Parathyroid adenoma (tissue), 2 donors: ENCODE measurements around the gene WSB1.

ENCODE experiments used
- H2AFZ ChIP-seq: fragments of 300-600 bp; sonication (generic); one replicate; pipeline ENCODE4 v1.7.0; 2017; ENCODE audit warnings: antibody characterized with exemption, mild to moderate bottlenecking
- H3K27ac ChIP-seq: fragments of 300-600 bp; sonication (generic); one replicate; pipeline ENCODE4 v1.7.0; 2017
- H3K27me3 ChIP-seq: fragments of 300-600 bp; sonication (generic); one replicate; pipeline ENCODE4 v1.7.0; 2017; ENCODE audit warnings: low read length; ENCODE audit not compliant: control insufficient read depth, insufficient read depth
- H3K36me3 ChIP-seq: fragments of 300-600 bp; sonication (generic); one replicate; pipeline ENCODE4 v1.7.0; 2017; ENCODE audit warnings: low read length; ENCODE audit not compliant: control insufficient read depth, insufficient read depth
- H3K4me1 ChIP-seq: fragments of 300-600 bp; sonication (generic); one replicate; pipeline ENCODE4 v1.7.0; 2017; ENCODE audit warnings: control low read depth
- H3K4me2 ChIP-seq: fragments of 300-600 bp; sonication (generic); one replicate; pipeline ENCODE4 v1.7.0; 2017; ENCODE audit warnings: low read length
- H3K4me3 ChIP-seq: fragments of 300-600 bp; sonication (generic); one replicate; pipeline ENCODE4 v1.7.0; 2017; ENCODE audit warnings: low read depth, low read length
- H3K79me2 ChIP-seq: fragments of 300-600 bp; sonication (generic); one replicate; pipeline ENCODE4 v1.7.0; 2017; ENCODE audit warnings: control low read depth
- H3K9ac ChIP-seq: fragments of 300-600 bp; sonication (generic); one replicate; pipeline ENCODE4 v1.7.0; 2017; ENCODE audit warnings: mild to moderate bottlenecking
- H3K9me3 ChIP-seq: fragments of 300-600 bp; sonication (generic); one replicate; pipeline ENCODE4 v1.7.0; 2017; ENCODE audit warnings: low read length; ENCODE audit not compliant: control insufficient read depth
- TF ChIP-seq, protein P1 (sequence below): fragments of 300-600 bp; sonication (generic); IDR thresholded peaks from one replicate; pipeline ENCODE4 v1.7.0; 2017; ENCODE audit warnings: antibody characterized with exemption, mild to moderate bottlenecking
- donor health status: primary hyperparathyroidism.

WSB1 gene

GRCh38 chr17:27280527-27280926 lies 13.4 kb upstream of the WSB1 start:
- Histone ChIP-seq H3K4me1 (peaks cover 3% of the 10 kb centered on the region), H2AFZ (no peak overlapping the region), H3K9ac (no peak overlapping the region), H3K27me3 (no peaks in the 10 kb centered on the region), H3K9me3 (no peaks in the 10 kb centered on the region), H3K27ac (no peak overlapping the region), H3K79me2 (no peaks in the 10 kb centered on the region), H3K4me3 (no peak overlapping the region), H3K4me2 (no peak overlapping the region), H3K36me3 (no peaks in the 10 kb centered on the region)
- TF ChIP-seq, protein P1, sequence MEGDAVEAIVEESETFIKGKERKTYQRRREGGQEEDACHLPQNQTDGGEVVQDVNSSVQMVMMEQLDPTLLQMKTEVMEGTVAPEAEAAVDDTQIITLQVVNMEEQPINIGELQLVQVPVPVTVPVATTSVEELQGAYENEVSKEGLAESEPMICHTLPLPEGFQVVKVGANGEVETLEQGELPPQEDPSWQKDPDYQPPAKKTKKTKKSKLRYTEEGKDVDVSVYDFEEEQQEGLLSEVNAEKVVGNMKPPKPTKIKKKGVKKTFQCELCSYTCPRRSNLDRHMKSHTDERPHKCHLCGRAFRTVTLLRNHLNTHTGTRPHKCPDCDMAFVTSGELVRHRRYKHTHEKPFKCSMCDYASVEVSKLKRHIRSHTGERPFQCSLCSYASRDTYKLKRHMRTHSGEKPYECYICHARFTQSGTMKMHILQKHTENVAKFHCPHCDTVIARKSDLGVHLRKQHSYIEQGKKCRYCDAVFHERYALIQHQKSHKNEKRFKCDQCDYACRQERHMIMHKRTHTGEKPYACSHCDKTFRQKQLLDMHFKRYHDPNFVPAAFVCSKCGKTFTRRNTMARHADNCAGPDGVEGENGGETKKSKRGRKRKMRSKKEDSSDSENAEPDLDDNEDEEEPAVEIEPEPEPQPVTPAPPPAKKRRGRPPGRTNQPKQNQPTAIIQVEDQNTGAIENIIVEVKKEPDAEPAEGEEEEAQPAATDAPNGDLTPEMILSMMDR: no peak

- H3K4me1 ChIP-seq: peaks cover 3% of the 10 kb centered on the region
- H2AFZ ChIP-seq: peak overlapping the region; percentile 30
- no peak overlapping the region for H3K4me3 ChIP-seq
- no peaks in the 10 kb centered on the region for H3K79me2 ChIP-seq
- TF ChIP-seq, protein P1: no peak
- H3K9me3 ChIP-seq: no peaks in the 10 kb centered on the region
- H3K9ac ChIP-seq: no peak overlapping the region
- no peaks in the 10 kb centered on the region for H3K27me3 ChIP-seq
- no peaks in the 10 kb centered on the region for H3K36me3 ChIP-seq
- no peak overlapping the region for H3K27ac ChIP-seq
- no peak overlapping the region for H3K4me2 ChIP-seq
Measured at GRCh38 chr17:27281438-27281837, 12.5 kb upstream of the WSB1 start.

DNA sequence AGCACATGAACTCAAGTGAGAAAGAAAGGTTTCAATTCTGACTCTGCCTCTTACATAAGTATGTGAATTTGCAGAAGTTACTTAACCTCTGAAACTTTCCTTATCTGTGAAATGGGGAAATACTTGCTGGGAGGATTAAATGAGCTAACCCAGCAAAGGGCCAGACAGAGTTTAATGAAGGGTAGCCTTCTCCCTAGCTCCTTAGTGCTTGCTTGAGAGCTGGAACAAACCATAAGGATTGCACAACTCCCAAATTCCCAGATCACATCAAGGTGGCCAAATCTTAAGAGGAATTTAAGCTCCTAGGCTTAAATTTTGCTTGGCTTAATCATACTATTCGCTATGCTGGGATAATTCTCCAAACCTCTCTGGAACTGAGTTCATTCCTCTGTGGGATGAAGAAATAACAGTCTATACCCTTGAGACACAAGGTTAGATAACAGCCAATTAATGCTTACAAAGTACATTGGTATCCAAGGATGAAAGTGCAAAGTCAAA lies 11.8 kb upstream of the WSB1 start:
- Histone ChIP-seq H3K4me1 (peaks cover 3% of the 10 kb centered on the region), H3K79me2 (no peaks in the 10 kb centered on the region), H3K4me3 (no peak overlapping the region), H3K9me3 (no peaks in the 10 kb centered on the region), H3K9ac (no peak overlapping the region), H3K27ac (no peak overlapping the region), H2AFZ (no peak overlapping the region), H3K4me2 (no peak overlapping the region), H3K36me3 (no peaks in the 10 kb centered on the region), H3K27me3 (no peaks in the 10 kb centered on the region)
- TF ChIP-seq, protein P1: no peak

DNA sequence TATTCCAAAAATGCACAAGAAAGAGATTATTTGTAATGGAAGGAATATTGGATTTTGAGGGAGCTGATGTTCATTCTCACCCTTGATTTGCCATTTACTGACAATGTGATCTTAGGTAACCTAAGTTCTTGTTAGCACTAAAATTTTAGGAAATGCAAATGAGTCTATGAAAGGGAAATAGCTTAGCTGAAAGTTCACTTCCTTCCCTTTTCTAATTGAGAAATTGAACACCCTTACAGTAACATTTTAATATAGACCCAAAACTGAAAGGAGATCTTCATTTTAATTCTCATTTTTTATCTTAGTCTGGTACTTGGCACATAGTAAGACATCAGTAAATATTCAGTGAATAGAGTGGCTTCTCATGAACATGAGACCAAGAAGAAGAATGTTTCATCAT lies 10.9 kb upstream of the WSB1 start:
- Histone ChIP-seq H3K27me3 (no peaks in the 10 kb centered on the region), H3K36me3 (no peaks in the 10 kb centered on the region)

GRCh38 chr17:27283751-27284150 lies 10.2 kb upstream of the WSB1 start:
- no peak overlapping the region for H2AFZ ChIP-seq
- H3K27me3 ChIP-seq: no peaks in the 10 kb centered on the region
- H3K79me2 ChIP-seq: no peaks in the 10 kb centered on the region
- no peaks in the 10 kb centered on the region for H3K9me3 ChIP-seq
- TF ChIP-seq, protein P1: no peak
- no peak overlapping the region for H3K4me3 ChIP-seq
- no peaks in the 10 kb centered on the region for H3K36me3 ChIP-seq
- H3K27ac ChIP-seq: no peak overlapping the region
- H3K9ac ChIP-seq: no peak overlapping the region
- peaks cover 3% of the 10 kb centered on the region for H3K4me1 ChIP-seq
- H3K4me2 ChIP-seq: no peak overlapping the region

More for the DNA sequence above, 10.9 kb upstream of the WSB1 start:
- no peak overlapping the region for H3K27ac ChIP-seq
- peaks cover 3% of the 10 kb centered on the region for H3K4me1 ChIP-seq
- H3K9me3 ChIP-seq: no peaks in the 10 kb centered on the region
- H3K4me2 ChIP-seq: no peak overlapping the region
- no peaks in the 10 kb centered on the region for H3K79me2 ChIP-seq
- TF ChIP-seq, protein P1: no peak
- H3K9ac ChIP-seq: no peak overlapping the region
- H3K4me3 ChIP-seq: no peak overlapping the region
- H2AFZ ChIP-seq: no peak overlapping the region
